GM18951 (cell line): Measurements from ENCODE around the gene CAMTA1.

Source experiments
- POLR2A ChIP-seq: IDR thresholded peaks from 4 replicates; pipeline ENCODE4 v1.6.1; 2011; ENCODE audit warnings: mild to moderate bottlenecking; ENCODE audit not compliant: insufficient read length, insufficient read depth; ENCODE audit errors: extremely low read depth
- in situ Hi-C: fragments of 300-500 bp; cut with MboI; formaldehyde crosslinking; loops from one replicate; pipeline ENCODE4 v1.12.0; 2022; ENCODE audit warnings: low sequenced_read_pairs, mixed read lengths, inconsistent platforms; ENCODE audit not compliant: unreplicated experiment

CAMTA1 gene

GRCh38 chr1:6967431-6968111, 182.3 kb downstream of the CAMTA1 start:
- no peak for TF ChIP-seq POLR2A
- in situ Hi-C loops = no loop called here

GRCh38 chr1:6969106-6969505, 183.9 kb downstream of the CAMTA1 start:
- in situ Hi-C loops = no loop called here
- no peak for TF ChIP-seq POLR2A

- in situ Hi-C loops = no loop called here
- no peak for TF ChIP-seq POLR2A
These were observed 184.5 kb downstream of the CAMTA1 start for GRCh38 chr1:6969762-6970161.

- no peak for TF ChIP-seq POLR2A
- in situ Hi-C loops = no loop called here
These were observed 185.0 kb downstream of the CAMTA1 start for GRCh38 chr1:6970221-6970620.

GRCh38 chr1:6971048-6971447, 185.8 kb downstream of the CAMTA1 start:
- in situ Hi-C loops = no loop called here
- no peak for TF ChIP-seq POLR2A

DNA sequence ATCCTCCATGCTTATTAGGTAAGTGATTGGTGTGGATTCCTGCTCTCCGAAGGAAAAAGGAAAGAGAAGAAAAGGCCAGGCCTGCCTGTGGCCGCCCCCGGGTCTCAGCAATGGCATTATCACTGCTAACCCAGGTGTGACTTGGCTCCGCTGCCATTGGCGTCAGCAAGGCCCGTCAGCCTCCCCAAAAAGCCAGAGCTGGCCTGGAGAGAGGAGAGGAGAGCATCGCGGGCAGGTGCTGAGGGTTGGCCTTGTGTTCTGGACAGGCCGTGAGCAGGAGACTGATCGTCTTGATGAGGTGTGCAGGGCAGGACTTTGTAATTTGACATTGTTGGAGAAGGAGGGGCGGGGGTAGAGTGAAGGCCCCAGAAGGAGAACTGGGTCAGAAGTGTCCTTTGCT, 186.4 kb downstream of the CAMTA1 start:
- no peak for TF ChIP-seq POLR2A
- in situ Hi-C loops = no loop called here

DNA sequence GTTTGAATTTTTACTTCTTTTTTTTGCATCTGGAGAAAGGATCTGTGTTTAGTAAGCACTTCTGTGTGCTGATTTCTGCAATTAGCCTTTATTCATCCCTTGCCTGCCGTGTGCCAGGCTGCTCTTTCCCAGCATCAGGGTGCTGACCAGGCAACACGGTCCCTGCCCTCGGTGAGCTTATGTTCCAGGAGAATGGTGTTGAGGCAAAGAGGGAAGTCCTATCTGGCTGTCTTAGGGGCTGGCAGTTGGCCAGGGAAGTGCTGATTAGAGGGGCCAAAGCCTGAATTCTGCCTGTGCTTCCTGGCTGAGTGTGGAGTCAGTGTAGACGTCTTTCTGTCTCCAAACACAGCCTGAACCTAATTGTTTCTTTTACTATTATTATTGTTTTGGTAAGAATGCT, 187.1 kb downstream of the CAMTA1 start:
- in situ Hi-C loops = no loop called here
- TF ChIP-seq POLR2A = no peak

DNA sequence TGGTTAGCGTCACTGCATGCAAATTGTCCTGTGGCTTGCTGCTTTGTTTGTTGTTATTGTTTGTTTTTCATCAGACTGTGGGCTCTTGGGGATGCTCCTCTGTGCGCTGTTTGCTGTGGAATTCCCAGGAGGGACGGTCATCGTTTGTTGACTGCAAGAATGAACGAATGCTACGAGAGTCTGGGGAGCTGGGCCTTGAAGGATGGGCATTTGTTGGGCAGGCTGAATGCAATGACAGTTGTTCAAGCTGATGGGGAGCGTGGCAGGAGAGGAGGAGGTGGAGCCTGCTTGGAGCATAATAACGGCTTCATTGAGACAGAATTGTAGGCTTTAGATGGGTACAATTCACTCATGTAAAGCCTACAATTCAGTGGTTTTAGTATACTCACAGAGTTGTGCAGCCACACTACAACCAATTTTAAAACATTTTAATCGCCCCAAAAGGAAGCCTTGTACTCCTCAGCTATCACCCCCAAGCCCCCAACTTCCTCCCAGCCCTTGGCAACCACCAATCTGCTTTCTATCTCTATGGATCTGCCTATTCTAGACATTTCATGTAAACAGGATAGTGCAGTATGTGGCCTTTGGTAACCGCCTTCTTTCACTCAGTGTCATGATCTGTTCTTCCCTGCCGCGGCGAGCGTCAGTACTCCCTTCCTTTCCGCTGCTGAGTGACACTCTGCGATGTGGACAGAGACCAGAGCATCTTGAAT, 190.2 kb downstream of the CAMTA1 start:
- no peak for TF ChIP-seq POLR2A
- in situ Hi-C loops = no loop called here

DNA sequence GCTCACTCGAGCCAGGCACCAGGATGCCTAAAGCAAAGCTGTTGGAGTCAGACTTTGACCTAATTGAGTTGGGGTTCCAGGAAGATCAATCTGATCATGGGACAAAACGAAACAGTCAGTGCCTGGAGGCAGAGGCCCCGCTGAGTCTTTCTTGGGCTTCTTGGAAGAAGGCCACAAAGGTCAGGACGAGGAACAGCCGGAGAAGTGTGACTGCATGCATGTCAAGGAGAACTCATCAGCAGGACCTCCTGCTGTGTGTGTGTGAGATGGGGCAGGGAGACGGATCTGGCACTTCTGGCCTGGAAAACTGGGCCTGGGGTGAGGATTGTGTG, 190.8 kb downstream of the CAMTA1 start:
- TF ChIP-seq POLR2A = no peak
- in situ Hi-C loops = no loop called here

DNA sequence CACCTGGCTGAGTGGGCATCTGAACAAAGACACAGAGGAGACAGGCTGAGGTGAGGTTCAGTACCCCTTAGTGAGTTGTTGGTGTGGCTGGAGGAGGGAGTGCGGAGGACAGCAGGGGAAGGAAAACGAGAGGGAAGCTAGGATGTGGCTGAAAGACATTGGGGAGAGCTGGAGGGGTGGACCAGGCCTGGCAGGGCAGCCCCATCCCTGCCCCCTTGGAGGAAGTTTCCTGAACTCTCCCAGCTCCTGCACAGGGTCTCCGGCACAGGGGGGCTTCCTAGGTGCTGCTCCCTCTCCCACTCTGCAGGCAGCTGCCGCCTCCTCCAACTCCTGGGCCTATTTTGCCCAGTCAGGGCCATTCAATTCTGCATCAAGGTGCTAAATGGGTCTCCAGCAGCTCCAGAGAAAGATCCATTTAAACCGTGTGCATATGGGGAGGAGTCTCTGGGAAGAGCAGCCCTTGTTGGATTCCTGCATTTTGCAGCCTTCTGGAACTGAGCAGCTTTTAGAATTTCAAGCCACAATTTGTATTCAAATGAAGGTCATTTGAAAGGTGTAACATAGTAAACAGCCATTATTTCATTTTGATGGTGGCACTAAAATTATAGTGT, 193.9 kb downstream of the CAMTA1 start:
- in situ Hi-C loops = no loop called here
- TF ChIP-seq POLR2A = no peak

DNA sequence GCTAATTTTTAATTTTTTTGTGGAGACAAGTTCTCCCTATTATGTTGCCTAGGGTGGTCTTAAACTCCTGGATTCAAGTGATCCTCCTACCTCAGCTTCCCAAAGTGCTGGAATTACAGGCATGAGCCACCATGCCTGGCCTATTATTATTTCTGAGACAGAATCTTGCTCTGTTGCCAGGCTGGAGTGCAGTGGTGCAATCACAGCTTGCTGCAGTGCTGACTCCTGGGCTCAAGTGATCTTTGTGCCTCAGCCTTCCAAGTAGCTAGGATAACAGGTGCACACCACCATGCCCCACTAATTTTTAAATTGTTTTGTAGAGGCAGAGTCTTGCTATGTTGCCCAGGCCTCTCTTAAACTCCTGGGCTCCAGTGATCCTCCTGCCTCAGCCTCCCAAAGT, 196.3 kb downstream of the CAMTA1 start:
- TF ChIP-seq POLR2A = no peak
- in situ Hi-C loops = no loop called here

GRCh38 chr1:6982443-6982842, 197.2 kb downstream of the CAMTA1 start:
- in situ Hi-C loops = no loop called here
- TF ChIP-seq POLR2A = no peak

GRCh38 chr1:6982860-6983259, 197.6 kb downstream of the CAMTA1 start:
- no peak for TF ChIP-seq POLR2A
- in situ Hi-C loops = no loop called here

- in situ Hi-C loops = no loop called here
- TF ChIP-seq POLR2A = no peak
These were observed 199.3 kb downstream of the CAMTA1 start for GRCh38 chr1:6984536-6984935.
